CD4-positive, alpha-beta T cell treated with Interleukin-6 for 4 hours (primary cell): ENCODE data around the gene FTSJ3.
"Not testable (repeated sequence)": the region's sequence is repeated elsewhere in the genome, so short reads cannot be mapped to it uniquely, and the experiment has no call there.

Source experiments
- DNase-seq: peaks from one replicate; pipeline ENCODE4 v3.0.0-alpha.2; 2020; ENCODE audit warnings: mixed read lengths

The FTSJ3 gene

GRCh38 chr17:63827002-63827800 is at the start of gene FTSJ3, which contains the start of gene PSMC5:
Gene FTSJ3, minus strand, starts transcription at chr17:63827663. Its CDS starts 761 bp downstream, at chr17:63826902.
Gene PSMC5, plus strand, starts transcription at chr17:63827431. Its CDS starts 60 bp downstream, at chr17:63827491.
- DNase-seq = peak; percentile 97

GRCh38 chr17:63874693-63875092 is 47.2 kb upstream of the FTSJ3 start:
- DNase-seq = not testable (repeated sequence)

- DNase-seq = not testable (repeated sequence)
These were observed 46.7 kb upstream of the FTSJ3 start for GRCh38 chr17:63874061-63874626.

- DNase-seq = not testable (repeated sequence)
These were observed 46.1 kb upstream of the FTSJ3 start, which contains the start of gene CSH2 for GRCh38 chr17:63873577-63873976. Gene CSH2, minus strand, starts transcription at chr17:63873677. Its CDS starts 63 bp downstream, at chr17:63873614.

- not testable (repeated sequence) for DNase-seq
These were observed 44.3 kb upstream of the FTSJ3 start for GRCh38 chr17:63871646-63872365.

GRCh38 chr17:63870292-63870665 is 42.8 kb upstream of the FTSJ3 start:
- DNase-seq = not testable (repeated sequence)

GRCh38 chr17:63869491-63870291 is 42.2 kb upstream of the FTSJ3 start:
- not testable (repeated sequence) for DNase-seq

GRCh38 chr17:63866625-63867024 is 39.2 kb upstream of the FTSJ3 start:
- not testable (repeated sequence) for DNase-seq

GRCh38 chr17:63859257-63859656 is 31.8 kb upstream of the FTSJ3 start:
- DNase-seq = no peak

- not testable (repeated sequence) for DNase-seq
These were observed 29.0 kb upstream of the FTSJ3 start for GRCh38 chr17:63856425-63856824.

- DNase-seq = no peak
These were observed 27.7 kb upstream of the FTSJ3 start for GRCh38 chr17:63855185-63855584.

GRCh38 chr17:63854709-63855108 is 27.2 kb upstream of the FTSJ3 start:
- no peak for DNase-seq

- DNase-seq = no peak
These were observed 25.8 kb upstream of the FTSJ3 start for GRCh38 chr17:63853260-63853659.

- DNase-seq = no peak
These were observed 22.9 kb upstream of the FTSJ3 start for GRCh38 chr17:63850401-63850800.

- peak; percentile 95 for DNase-seq
These were observed 21.6 kb upstream of the FTSJ3 start for GRCh38 chr17:63848834-63849689.

GRCh38 chr17:63847525-63848249 is 20.2 kb upstream of the FTSJ3 start:
- no peak for DNase-seq

GRCh38 chr17:63845509-63845908 is 18.0 kb upstream of the FTSJ3 start:
- no peak for DNase-seq

GRCh38 chr17:63843910-63844677 is 16.6 kb upstream of the FTSJ3 start:
- DNase-seq = no peak

- DNase-seq = peak; percentile 43
These were observed 16.0 kb upstream of the FTSJ3 start for GRCh38 chr17:63843387-63843888.
